Vagina (tissue), 2 donors: ENCODE measurements around the gene LST1.

Source experiments
- POLR2A ChIP-seq, 2 donors: fragments of 450-650 bp; IDR thresholded peaks; one replicate each; pipeline ENCODE4 v1.6.1; 2017; ENCODE audit warnings: antibody characterized with exemption in 2 of 2, mild to moderate bottlenecking in 2 of 2, moderate library complexity in 2 of 2
- TF ChIP-seq, protein P1 (sequence below), 3 experiments: fragments of 450-650 bp in 2 of 3; fragments of 200-600 bp in 1 of 3; sonication (generic) in 1 of 3; IDR thresholded peaks; one replicate each; pipeline ENCODE4 v1.5.1; 2017 to 2019; ENCODE audit warnings: antibody characterized with exemption in 3 of 3, mild to moderate bottlenecking in 2 of 3, moderate library complexity in 2 of 3

DNA sequence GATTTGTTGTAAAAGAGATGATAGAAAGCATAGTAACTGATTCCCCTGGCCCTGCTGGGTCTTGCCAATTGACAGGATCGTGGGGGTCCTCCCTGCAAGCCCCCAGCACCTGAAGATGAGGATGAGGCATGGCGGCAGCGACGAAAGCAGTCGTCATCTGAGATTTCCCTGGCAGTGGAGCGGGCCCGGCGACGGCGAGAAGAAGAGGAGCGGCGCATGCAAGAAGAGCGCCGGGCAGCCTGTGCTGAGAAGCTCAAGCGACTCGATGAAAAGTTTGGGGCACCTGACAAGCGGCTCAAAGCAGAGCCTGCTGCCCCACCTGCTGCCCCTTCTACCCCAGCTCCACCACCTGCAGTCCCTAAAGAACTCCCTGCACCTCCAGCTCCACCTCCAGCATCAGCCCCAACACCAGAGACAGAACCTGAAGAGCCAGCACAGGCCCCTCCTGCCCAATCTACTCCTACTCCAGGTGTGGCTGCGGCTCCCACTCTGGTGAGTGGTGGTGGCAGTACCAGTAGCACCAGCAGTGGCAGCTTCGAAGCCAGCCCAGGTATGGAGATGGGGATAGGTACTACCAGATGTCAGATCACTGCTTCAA is 41.7 kb downstream of the LST1 start:
- TF ChIP-seq, protein P1, sequence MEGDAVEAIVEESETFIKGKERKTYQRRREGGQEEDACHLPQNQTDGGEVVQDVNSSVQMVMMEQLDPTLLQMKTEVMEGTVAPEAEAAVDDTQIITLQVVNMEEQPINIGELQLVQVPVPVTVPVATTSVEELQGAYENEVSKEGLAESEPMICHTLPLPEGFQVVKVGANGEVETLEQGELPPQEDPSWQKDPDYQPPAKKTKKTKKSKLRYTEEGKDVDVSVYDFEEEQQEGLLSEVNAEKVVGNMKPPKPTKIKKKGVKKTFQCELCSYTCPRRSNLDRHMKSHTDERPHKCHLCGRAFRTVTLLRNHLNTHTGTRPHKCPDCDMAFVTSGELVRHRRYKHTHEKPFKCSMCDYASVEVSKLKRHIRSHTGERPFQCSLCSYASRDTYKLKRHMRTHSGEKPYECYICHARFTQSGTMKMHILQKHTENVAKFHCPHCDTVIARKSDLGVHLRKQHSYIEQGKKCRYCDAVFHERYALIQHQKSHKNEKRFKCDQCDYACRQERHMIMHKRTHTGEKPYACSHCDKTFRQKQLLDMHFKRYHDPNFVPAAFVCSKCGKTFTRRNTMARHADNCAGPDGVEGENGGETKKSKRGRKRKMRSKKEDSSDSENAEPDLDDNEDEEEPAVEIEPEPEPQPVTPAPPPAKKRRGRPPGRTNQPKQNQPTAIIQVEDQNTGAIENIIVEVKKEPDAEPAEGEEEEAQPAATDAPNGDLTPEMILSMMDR (IDR thresholded peaks at IDR 0.05), result no peak
- TF ChIP-seq POLR2A (IDR thresholded peaks at IDR 0.05), result no peak
